T-helper 1 cell (primary cell): ENCODE data around the gene ZNF20.
"Not testable (repeated sequence)": the region's sequence is repeated elsewhere in the genome, so short reads cannot be mapped to it uniquely, and the experiment has no call there.

Experiments
- DNase-seq, 5 donors: peaks; one replicate each; pipeline ENCODE4 v3.0.0-alpha.2; 2012 to 2020

Gene ZNF20

DNA sequence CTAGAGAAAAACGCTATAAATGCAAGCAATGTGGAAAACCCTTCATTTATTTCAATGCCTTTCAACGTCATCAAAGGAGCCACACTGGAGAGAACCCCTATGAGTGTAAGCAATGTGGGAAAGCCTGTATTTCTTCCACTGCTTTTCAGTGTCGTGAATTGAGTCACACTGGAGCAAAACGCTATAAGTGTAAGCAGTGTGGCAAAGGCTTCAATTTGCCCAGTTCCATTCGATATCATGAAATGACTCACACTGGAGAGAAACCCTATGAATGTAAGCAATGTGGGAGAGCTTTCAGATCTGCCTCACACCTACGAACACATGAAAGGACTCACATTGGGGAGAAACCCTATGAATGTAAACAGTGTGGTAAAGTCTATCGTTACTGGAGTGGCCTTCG is 27.4 kb downstream of the ZNF20 start:
- no peak for DNase-seq

DNA sequence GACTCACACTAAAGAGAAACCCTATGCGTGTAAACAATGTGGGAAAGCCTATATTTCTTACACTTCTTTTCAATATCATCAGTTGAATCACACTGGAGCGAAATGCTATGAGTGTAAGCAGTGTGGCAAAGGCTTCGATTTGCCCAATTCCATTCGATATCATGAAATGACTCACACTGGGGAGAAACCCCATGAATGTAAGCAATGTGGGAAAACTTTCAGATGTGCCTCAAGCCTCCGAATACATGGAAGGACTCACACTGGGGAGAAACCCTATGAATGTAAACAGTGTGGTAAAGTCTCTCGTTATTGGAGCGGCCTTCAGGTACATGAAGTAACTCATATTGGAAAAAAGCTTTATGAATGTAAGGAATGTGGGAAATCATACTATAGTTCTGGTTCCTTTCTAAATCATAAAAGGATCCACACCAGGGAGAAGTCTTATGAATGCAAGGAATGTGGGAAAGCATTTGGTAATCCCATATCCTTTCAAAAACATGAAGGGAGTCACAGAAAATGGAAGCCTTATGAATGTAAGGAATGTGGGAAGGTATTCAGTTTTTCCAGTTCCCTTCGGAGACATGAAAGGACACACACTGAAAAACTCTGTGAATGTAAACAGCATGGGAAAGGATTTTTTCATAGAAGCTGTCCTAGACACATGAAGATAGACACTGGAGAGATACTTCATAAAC is 28.1 kb downstream of the ZNF20 start:
- no peak for DNase-seq

DNA sequence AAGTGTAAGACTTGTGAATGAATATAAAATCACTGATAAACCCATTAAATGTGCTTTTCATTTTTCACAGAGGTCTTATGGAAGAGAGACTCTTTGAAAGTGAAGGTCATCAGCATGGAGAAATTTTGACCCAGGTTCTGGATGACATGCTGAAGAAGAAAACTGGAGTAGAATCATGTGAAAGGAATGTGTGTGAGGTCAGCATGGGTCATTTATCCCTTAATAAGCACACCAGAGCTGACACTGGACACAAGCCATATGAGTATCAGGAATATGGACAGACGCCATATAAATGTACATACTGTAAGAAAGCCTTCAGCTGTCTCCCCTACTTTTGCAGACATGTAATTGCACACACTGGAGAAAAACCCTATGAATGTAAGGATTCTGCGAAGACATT is 29.0 kb downstream of the ZNF20 start:
- DNase-seq, result no peak

DNA sequence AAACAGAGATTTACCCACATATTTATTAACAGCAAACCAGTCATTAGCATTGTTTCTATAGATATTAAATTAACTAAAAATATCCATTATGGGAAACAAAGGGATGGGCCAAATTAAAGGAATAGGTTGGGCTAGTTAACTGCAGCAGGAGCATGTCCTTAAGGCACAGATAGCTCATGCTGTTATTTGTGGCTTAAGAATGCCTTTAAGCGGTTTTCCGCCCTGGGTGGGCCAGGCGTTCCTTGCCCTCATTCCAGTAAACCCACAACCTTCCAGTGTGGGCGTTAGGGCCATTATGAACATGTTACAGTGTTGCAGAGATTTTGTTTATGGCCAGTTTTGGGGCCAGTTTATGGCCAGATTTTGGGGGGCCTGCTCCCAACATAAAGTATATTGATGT is 36.2 kb downstream of the ZNF20 start:
- DNase-seq, result not testable (repeated sequence)

DNA sequence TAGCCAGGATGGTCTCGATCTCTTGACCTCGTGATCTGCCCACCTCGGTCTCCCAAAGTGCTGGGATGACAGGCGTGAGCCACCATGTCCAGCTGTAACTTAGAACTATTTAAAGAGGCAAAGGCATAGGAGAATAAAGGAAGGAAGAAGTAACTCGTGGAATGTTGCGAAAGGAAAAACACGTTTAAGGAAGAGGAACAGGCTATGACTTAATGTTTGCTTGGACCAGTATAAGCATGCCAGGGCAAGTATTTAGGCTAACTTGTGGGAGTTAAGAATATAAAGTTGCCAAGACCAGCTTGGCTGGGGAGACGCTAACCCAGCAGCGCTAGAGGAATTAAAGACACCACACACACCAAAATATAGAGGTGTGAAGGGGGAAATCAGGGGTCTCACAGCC is 42.1 kb downstream of the ZNF20 start:
- no peak for DNase-seq

DNA sequence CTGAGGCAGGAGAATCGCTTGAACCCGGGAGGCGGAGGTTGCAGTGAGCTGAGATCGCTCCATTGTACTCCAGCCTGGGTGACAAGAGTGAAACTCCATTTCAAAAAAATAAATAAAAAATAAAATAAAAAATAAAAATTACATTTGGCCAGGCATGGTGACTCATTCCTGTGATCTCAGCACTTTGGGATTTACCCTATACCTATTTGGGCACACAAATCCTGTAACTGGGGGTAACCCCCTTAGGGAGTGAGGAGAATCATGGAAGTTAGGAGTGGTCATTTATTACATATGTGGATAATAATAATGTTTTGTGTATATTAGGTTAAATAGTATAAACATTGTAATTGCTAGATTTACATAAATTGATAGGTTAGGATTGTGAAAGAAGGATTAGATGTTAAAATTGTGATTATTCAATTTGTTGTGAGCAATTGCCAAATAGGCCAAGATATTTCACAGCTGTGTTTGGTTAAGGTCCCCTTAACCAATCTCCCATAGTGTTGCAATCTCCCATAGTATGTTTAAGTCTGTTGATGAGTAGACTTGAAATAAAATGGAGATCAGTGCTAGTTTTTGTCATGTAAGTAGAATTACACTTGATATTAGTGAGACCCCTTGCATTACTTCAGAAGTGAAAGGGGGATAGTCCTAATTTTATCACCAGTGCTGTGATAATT is 44.9 kb downstream of the ZNF20 start:
- no peak for DNase-seq

DNA sequence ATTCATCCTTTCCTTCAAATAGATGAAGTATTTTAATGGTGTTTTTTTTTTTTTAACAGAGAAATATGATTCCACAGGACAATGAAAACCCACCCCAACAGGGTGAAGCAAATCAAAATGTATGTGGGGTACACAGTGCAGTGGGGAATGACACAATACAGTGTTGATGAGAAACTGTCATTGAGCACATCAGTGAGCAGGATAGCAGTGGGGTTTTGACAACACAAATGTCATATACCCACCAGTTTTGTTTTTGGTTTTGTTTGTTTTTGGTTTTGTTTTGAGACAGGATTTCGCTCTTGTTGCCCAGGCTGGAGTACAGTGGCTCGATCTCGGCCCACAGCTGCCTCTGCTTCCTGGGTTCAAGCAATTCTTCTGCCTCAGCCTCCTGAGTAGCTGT is 46.4 kb downstream of the ZNF20 start:
- peak in 1 of 5 donors; percentile 3 for DNase-seq

DNA sequence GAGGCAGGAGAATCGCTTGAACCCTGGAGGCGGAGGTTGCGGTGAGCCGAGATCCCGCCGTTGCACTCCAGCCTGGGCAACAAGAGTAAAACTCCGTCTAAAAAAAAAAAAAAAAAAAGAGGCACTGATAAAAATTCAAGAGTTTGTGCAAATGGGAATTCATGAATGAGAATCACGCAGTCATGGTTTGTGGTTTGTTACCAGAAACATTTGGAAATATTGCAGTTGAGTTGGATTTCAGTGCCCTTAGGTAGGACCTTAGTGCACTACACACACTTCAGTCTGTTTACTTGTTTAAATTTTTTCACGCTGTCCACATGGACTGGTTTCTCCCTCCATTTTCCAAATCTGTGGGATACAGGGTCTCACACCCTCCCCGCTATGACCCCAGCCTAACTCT is 47.2 kb downstream of the ZNF20 start:
- DNase-seq, result no peak

DNA sequence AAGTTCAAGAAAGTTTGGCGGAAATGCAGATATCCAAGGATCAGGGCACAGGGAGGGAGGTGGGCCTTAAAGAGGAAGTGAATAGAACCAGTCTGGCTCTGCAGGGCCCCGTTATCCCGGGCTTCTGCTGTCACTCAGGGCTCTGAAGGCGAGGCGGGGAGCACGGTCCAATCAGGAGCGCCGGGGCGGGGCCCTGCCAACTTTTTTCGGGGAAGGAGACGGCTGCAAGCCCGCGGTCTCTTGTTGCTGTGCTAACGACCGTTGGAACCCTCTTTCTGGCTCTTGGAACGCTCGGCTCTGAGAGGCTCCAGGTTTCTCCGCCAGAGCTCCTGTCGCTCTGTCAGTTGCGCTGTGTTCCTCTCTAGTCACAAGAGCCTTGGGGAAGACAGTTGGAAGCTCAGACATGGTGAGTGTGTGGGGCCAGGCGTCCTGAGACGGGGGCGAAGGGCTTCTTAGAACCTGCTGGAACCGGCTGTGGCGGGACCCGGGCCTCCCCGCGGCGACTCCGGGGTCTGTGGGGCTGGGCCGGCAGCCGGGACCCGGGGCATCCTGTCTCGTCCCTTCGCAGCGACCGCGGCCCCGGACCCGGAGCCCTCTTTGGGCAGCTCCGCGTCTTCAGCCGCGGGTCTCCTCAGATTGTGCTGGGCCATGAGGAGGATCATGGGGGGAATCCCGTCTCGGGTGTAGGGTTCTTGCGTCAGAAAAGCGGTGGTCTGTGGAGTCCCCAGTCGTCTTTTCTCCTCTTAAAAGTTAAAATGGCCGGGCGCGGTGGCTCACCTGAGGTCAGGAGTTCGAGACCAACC is 47.9 kb downstream of the ZNF20 start:
- DNase-seq, result peak in 3 of 5 donors; percentile 15 to 66 (median 23)

DNA sequence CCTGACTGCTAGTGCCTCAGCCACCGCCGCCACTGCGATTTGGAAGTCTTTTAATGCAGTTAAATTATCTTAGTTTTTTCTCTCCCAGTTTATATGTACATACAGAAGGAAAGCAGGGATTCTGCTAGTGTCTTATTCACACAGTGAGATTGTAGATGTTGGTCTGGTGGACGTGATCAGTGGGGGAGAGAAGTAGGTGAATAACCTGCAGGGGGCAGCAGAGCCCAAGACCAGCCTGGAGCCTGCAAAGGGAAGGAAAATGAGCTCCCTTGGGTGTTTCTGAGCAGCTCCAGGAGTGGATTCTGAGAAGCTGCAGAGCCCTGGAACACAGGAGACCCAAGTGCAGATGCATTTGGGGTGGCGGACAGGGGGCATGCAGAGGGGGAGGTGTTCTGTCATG is 49.3 kb downstream of the ZNF20 start:
- DNase-seq, result peak; percentile 9 to 55 (median 31)

DNA sequence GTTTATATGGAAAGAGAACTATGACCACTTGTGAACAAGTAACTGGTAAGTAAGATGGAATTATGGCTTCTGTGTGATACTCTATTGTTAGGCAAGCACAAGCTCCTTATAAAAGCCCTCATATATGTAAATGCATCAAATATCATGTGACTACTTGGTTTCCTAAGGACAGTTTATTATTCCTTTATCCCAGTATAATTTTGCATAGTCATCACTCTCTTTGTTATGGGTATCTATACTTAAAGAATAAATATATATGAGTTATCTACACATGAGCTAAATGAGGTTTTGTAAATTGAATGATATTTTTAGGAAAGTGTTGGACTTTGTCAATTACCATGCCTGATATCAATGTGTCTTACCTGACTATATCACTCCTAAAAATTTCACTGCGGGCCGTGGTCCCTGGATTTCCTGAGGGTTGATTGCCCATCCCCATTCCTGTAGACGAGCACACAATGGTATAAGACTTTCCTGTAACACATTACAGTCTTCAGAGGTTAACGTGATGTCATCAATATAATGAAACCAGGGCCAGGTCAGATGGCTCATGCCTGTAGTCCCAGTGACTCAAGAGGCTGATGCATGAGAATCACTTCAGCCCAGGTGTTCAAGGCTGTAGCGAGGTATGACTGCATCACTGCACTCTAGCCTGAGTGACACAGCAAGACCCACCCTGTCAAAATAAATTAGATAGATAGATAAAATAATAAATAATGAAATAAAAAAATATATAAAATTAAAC is 54.9 kb downstream of the ZNF20 start:
- DNase-seq, result no peak

DNA sequence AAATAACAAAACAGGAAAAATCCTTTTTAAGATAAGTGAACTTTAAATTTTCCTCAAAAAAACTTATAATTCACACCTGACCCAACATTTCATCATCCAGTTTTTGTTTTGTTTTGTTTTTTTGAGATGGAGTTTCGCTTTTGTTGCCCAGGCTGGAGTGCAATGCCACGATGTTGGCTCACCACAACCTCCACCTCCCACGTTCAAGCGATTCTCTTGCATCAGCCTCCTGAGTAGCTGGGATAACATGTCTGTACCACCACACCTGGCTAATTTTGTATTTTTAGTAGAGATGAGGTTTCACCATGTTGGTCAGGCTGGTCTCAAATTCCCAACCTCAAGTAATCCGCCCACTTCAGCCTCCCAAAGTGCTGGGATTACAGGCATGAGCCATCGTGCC is 56.8 kb downstream of the ZNF20 start:
- DNase-seq, result not testable (repeated sequence)
